PC-3 (cell line): ENCODE measurements around the gene GPR176. TPM values are rescaled to one million over a fixed set of nuclear protein-coding genes. Genes with fewer than 3 reads are reported as not detected.

ENCODE experiments used
- ATAC-seq: fragments of 200-7000 bp; cut with Tn5 transposase; 2 replicates; pipeline ENCODE4 v1.9.1; 2020; ENCODE audit warnings: mild to moderate bottlenecking, moderate library complexity
- BruUV-seq: library from RNA; stranded (reverse); fragments of 400-500 nt; replicated peaks from 2 replicates; lab custom pipeline; 2021; lab: Mats Ljungman, UMichigan
- CTCF ChIA-PET: fragments of 300-600 bp; sonication (Branson Sonifier 250); formaldehyde crosslinking; loops from one replicate; lab custom pipeline; 2022; ENCODE audit warnings: antibody characterized with exemption; lab: Charles Lee
- POLR2A ChIA-PET: fragments of 300-600 bp; sonication (Branson Sonifier 250); formaldehyde crosslinking; loops from one replicate; lab custom pipeline; 2022; ENCODE audit warnings: antibody characterized with exemption; ENCODE audit not compliant: unreplicated experiment; lab: Charles Lee
- DNase-seq: peaks from one replicate; pipeline ENCODE4 v3.0.0-alpha.2; 2015
- H2AFZ ChIP-seq: fragments of 300-600 bp; sonication (generic); 2 replicates; pipeline ENCODE4 v1.6.0; 2016; ENCODE audit warnings: antibody characterized with exemption, low read length
- H3F3A ChIP-seq: fragments of 300-600 bp; sonication (generic); one replicate; pipeline ENCODE4 v1.6.0; 2017; ENCODE audit warnings: antibody characterized with exemption, low read length, control low read depth, mild to moderate bottlenecking; ENCODE audit not compliant: unreplicated experiment
- H3K27ac ChIP-seq: fragments of 300-600 bp; sonication (generic); 2 replicates; pipeline ENCODE4 v1.5.1; 2016; ENCODE audit warnings: mild to moderate bottlenecking, low read length
- H3K27me3 ChIP-seq: fragments of 300-600 bp; sonication (generic); 2 replicates; pipeline ENCODE4 v1.6.1; 2016; ENCODE audit warnings: low read length, mixed read lengths
- H3K36me3 ChIP-seq: fragments of 300-600 bp; sonication (generic); 2 replicates; pipeline ENCODE4 v1.6.1; 2016; ENCODE audit warnings: low read depth, mixed run types, low read length, mixed read lengths
- H3K4me1 ChIP-seq: fragments of 300-600 bp; sonication (generic); 2 replicates; pipeline ENCODE4 v1.5.1; 2016; ENCODE audit warnings: low read length; ENCODE audit not compliant: insufficient read depth
- H3K4me2 ChIP-seq: fragments of 300-600 bp; sonication (generic); 2 replicates; pipeline ENCODE4 v1.6.0; 2016; ENCODE audit warnings: low read length
- H3K4me3 ChIP-seq: fragments of 300-600 bp; sonication (generic); 2 replicates; pipeline ENCODE4 v1.5.1; 2016; ENCODE audit warnings: mild to moderate bottlenecking, low read length, mixed read lengths
- H3K79me2 ChIP-seq: fragments of 300-600 bp; sonication (generic); 2 replicates; pipeline ENCODE4 v1.6.1; 2017; ENCODE audit warnings: low read length, mixed read lengths
- H3K9ac ChIP-seq: fragments of 300-600 bp; sonication (generic); 2 replicates; pipeline ENCODE4 v1.6.0; 2016; ENCODE audit warnings: mild to moderate bottlenecking, low read length
- H3K9me2 ChIP-seq: fragments of 300-600 bp; sonication (generic); replicated peaks from 2 replicates; pipeline ENCODE4 v1.6.1; 2016; ENCODE audit warnings: mixed run types, low read length, mixed read lengths
- H3K9me3 ChIP-seq: fragments of 300-600 bp; sonication (generic); 2 replicates; pipeline ENCODE4 v1.6.1; 2016; ENCODE audit warnings: low read length, mixed read lengths
- H4K20me1 ChIP-seq: fragments of 300-600 bp; sonication (generic); 2 replicates; pipeline ENCODE4 v1.6.1; 2016; ENCODE audit warnings: low read length, mixed read lengths
- EZH2 ChIP-seq: fragments of 300-600 bp; sonication (generic); IDR thresholded peaks from one replicate; pipeline ENCODE4 v1.6.1; 2017; ENCODE audit warnings: antibody characterized with exemption, mild to moderate bottlenecking, low read length; ENCODE audit not compliant: unreplicated experiment
- EZH2phosphoT487 ChIP-seq: fragments of 300-600 bp; sonication (generic); IDR thresholded peaks from 2 replicates; pipeline ENCODE4 v1.6.1; 2018; ENCODE audit warnings: mild to moderate bottlenecking, antibody characterized with exemption, low read length, borderline replicate concordance
- intact Hi-C: fragments of 100-400 bp; cut with micrococcal nuclease; formaldehyde crosslinking; loops from 2 replicates; pipeline ENCODE4 v1.9.0; 2023
- total RNA-seq: library from RNA; depleted of rRNA; stranded (reverse); fragments of >200 nt; gene quantifications from 2 replicates; pipeline ENCODE4 v1.2.3, GENCODE V29; 2014
- TF ChIP-seq, protein P1 (sequence below): fragments of 300-600 bp; sonication (generic); conservative IDR thresholded peaks from 2 replicates; pipeline ENCODE4 v1.5.1; 2017; ENCODE audit warnings: antibody characterized with exemption, low read depth, mild to moderate bottlenecking, low read length

GPR176 gene
- total RNA-seq, 1 experiment from 2014 or later, result 27.8 TPM

DNA sequence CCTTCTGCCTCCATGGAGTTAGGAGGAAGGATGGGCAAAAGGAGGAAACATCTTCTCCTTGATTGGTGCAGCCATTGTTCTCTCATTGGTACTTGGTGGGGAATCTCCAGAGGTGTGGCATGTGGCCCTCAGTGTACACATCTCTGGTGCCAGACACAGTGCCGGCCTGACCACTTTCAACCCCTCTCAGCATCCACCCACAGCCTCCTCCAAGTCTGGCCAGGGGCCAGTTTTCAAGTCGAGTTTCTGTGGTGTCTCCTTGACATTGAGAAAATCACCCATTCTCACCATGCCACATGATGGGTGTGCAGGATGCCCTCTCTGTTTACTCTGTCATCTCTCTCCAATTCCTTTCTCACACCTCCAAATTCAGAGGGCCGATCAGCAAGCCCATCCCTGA is 124.6 kb downstream of the GPR176 start:
- POLR2A ChIA-PET, result no interaction called here

DNA sequence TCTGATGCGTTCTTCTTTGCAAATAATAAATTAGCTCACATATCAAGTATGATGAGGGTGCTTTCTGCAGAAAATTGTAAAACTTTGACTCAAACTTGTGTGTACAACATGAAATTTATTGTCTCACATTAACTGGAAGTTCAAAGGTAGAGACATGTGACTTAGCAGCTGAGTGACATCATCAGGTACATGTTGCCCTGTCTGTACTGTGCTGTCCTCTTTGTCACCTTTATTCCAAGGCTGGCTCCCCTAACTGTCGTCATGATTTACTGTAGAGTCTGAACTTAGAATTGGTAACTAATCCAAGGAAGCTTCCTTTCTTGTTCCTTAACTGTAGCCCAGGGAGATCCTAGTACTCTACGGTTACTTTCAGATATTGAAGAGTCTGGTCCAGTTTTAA is 125.1 kb downstream of the GPR176 start:
- no peaks in the 10 kb centered on the region for H3F3A ChIP-seq
- intact Hi-C loops, result no loop called here
- no peaks in the 10 kb centered on the region for H4K20me1 ChIP-seq
- H3K9ac ChIP-seq, result no peak overlapping the region
- peaks cover 14% of the 10 kb centered on the region for H3K4me1 ChIP-seq
- H3K9me3 ChIP-seq, result no peaks in the 10 kb centered on the region
- H3K79me2 ChIP-seq, result no peaks in the 10 kb centered on the region
- H2AFZ ChIP-seq, result no peak overlapping the region
- H3K27me3 ChIP-seq, result no peaks in the 10 kb centered on the region
- H3K36me3 ChIP-seq, result no peaks in the 10 kb centered on the region
- H3K4me3 ChIP-seq, result no peak overlapping the region
- no TSS peak for BruUV-seq
- ChIA-PET CTCF (no interaction called here), POLR2A (no interaction called here)
- H3K9me2 ChIP-seq, result no peaks in the 10 kb centered on the region
- ATAC-seq (no peak), DNase-seq (no peak)
- no peak overlapping the region for H3K27ac ChIP-seq
- H3K4me2 ChIP-seq, result no peak overlapping the region
- no peak for TF ChIP-seq EZH2
- TF ChIP-seq, protein P1, sequence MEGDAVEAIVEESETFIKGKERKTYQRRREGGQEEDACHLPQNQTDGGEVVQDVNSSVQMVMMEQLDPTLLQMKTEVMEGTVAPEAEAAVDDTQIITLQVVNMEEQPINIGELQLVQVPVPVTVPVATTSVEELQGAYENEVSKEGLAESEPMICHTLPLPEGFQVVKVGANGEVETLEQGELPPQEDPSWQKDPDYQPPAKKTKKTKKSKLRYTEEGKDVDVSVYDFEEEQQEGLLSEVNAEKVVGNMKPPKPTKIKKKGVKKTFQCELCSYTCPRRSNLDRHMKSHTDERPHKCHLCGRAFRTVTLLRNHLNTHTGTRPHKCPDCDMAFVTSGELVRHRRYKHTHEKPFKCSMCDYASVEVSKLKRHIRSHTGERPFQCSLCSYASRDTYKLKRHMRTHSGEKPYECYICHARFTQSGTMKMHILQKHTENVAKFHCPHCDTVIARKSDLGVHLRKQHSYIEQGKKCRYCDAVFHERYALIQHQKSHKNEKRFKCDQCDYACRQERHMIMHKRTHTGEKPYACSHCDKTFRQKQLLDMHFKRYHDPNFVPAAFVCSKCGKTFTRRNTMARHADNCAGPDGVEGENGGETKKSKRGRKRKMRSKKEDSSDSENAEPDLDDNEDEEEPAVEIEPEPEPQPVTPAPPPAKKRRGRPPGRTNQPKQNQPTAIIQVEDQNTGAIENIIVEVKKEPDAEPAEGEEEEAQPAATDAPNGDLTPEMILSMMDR, result no peak
- TF ChIP-seq EZH2phosphoT487, result no peak

More for the DNA sequence above, 124.6 kb downstream of the GPR176 start:
- H3K27me3 ChIP-seq, result no peaks in the 10 kb centered on the region
- intact Hi-C loops, result no loop called here
- no peak overlapping the region for H2AFZ ChIP-seq
- H3K27ac ChIP-seq, result no peak overlapping the region
- H3K9ac ChIP-seq, result no peak overlapping the region
- CTCF ChIA-PET, result no interaction called here
- H3K4me1 ChIP-seq, result peaks cover 14% of the 10 kb centered on the region
- H3K9me3 ChIP-seq, result no peaks in the 10 kb centered on the region
- H3F3A ChIP-seq, result no peaks in the 10 kb centered on the region
- DNase-seq (no peak), ATAC-seq (no peak)
- BruUV-seq, result no TSS peak
- H3K79me2 ChIP-seq, result no peaks in the 10 kb centered on the region
- H3K4me3 ChIP-seq, result no peak overlapping the region
- no peaks in the 10 kb centered on the region for H3K36me3 ChIP-seq
- no peak for TF ChIP-seq EZH2
- TF ChIP-seq, protein P1, result no peak
- TF ChIP-seq EZH2phosphoT487, result no peak
- no peaks in the 10 kb centered on the region for H3K9me2 ChIP-seq
- H3K4me2 ChIP-seq, result no peak overlapping the region
- no peaks in the 10 kb centered on the region for H4K20me1 ChIP-seq

DNA sequence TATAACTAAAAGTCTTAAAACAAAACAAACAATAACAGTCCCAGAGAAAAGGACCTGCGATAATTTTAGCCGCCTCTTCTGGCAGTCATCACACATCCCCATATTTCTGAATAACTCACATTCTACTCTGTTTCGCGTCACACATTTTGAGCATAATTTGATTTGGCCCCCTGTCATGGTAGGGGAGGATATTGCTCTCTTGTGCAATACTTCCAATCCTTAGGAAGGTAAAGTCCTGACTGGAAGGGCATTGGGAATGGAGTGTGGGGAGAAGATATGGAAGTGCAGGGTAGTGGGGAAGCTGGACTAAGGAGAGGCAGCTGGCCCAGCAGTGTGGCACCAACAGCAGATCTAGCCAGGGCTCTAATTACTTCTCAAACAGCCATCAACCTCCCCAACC is 126.1 kb downstream of the GPR176 start:
- intact Hi-C loops, result no loop called here
- Histone ChIP-seq H3K9ac (no peak overlapping the region), H3K4me3 (no peak overlapping the region), H3K4me1 (peaks cover 14% of the 10 kb centered on the region), H2AFZ (no peak overlapping the region), H3F3A (no peaks in the 10 kb centered on the region), H4K20me1 (no peaks in the 10 kb centered on the region), H3K4me2 (no peak overlapping the region), H3K79me2 (no peaks in the 10 kb centered on the region), H3K27ac (no peak overlapping the region), H3K9me3 (no peaks in the 10 kb centered on the region), H3K36me3 (no peaks in the 10 kb centered on the region), H3K9me2 (no peaks in the 10 kb centered on the region), H3K27me3 (no peaks in the 10 kb centered on the region)
- DNase-seq, result no peak
- TF ChIP-seq EZH2, result no peak
- no peak for TF ChIP-seq EZH2phosphoT487
- TF ChIP-seq, protein P1, result no peak
- ATAC-seq, result no peak
- ChIA-PET POLR2A (no interaction called here), CTCF (no interaction called here)
- BruUV-seq, result no TSS peak
